NK-92 (cell line): Measurements from ENCODE around the gene NANOS1.

Source experiments
- DNase-seq: peaks from one replicate; lab custom pipeline; 2025; ENCODE audit not compliant: unreplicated experiment; lab: John Stamatoyannopoulos, UW

Gene NANOS1

GRCh38 chr10:119055472-119055871, 26.0 kb downstream of the NANOS1 start:
- no peak for DNase-seq

- DNase-seq = no peak
Observed at GRCh38 chr10:119058010-119058409, 28.5 kb downstream of the NANOS1 start.

- no peak for DNase-seq
Observed at GRCh38 chr10:119059557-119059956, 30.0 kb downstream of the NANOS1 start.

- no peak for DNase-seq
Observed at GRCh38 chr10:119060107-119060506, 30.6 kb downstream of the NANOS1 start.

GRCh38 chr10:119061352-119061751, 31.8 kb downstream of the NANOS1 start:
- no peak for DNase-seq

GRCh38 chr10:119061926-119062325, 32.4 kb downstream of the NANOS1 start:
- no peak for DNase-seq

GRCh38 chr10:119070395-119071165, 41.1 kb downstream of the NANOS1 start:
- DNase-seq = no peak

GRCh38 chr10:119073584-119073983, 44.1 kb downstream of the NANOS1 start:
- no peak for DNase-seq

- DNase-seq = no peak
Observed at GRCh38 chr10:119078422-119079179, 49.1 kb downstream of the NANOS1 start.

- no peak for DNase-seq
Observed at GRCh38 chr10:119079599-119080520, 50.3 kb downstream of the NANOS1 start.

GRCh38 chr10:119080521-119081259, 51.2 kb downstream of the NANOS1 start, which contains the start of gene EIF3A:
Gene EIF3A (minus strand): TSS chr10:119080817. CDS start chr10:119080676, 141 bp downstream.
- no peak for DNase-seq
